ENCODE data around the gene FAM13A.

GRCh38 chr4:89001647-89002445 lies 55.1 kb downstream of the FAM13A start:
- TF ChIP-seq, protein P1, sequence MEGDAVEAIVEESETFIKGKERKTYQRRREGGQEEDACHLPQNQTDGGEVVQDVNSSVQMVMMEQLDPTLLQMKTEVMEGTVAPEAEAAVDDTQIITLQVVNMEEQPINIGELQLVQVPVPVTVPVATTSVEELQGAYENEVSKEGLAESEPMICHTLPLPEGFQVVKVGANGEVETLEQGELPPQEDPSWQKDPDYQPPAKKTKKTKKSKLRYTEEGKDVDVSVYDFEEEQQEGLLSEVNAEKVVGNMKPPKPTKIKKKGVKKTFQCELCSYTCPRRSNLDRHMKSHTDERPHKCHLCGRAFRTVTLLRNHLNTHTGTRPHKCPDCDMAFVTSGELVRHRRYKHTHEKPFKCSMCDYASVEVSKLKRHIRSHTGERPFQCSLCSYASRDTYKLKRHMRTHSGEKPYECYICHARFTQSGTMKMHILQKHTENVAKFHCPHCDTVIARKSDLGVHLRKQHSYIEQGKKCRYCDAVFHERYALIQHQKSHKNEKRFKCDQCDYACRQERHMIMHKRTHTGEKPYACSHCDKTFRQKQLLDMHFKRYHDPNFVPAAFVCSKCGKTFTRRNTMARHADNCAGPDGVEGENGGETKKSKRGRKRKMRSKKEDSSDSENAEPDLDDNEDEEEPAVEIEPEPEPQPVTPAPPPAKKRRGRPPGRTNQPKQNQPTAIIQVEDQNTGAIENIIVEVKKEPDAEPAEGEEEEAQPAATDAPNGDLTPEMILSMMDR (IDR thresholded peaks at IDR 0.05; ENCODE audit: insufficient read depth, low read length, poor library complexity, severe bottlenecking), result no peak
- no peak for TF ChIP-seq EZH2phosphoT487 (conservative IDR thresholded peaks at IDR 0.05; ENCODE audit: low read length)
